HEK293 (cell line): ENCODE results near the gene ACAP3.

Experiments
- CTCF ChIA-PET: fragments of 350-600 bp; formaldehyde crosslinking; extraction: SDS; loops from one replicate; lab custom pipeline; 2021; ENCODE audit warnings: antibody characterized with exemption; lab: Yijun Ruan, JAX
- POLR2A ChIA-PET: fragments of 300-600 bp; formaldehyde crosslinking; extraction: SDS; loops from one replicate; lab custom pipeline; 2020; ENCODE audit warnings: antibody characterized with exemption, inconsistent platforms; lab: Yijun Ruan, JAX
- H3K27ac ChIP-seq: fragments of 200-500 bp; sonication (Bioruptor generic); 2 replicates; pipeline ENCODE4 v1.5.1; 2014; ENCODE audit warnings: low read depth, low read length, control low read depth, inconsistent platforms; ENCODE audit errors: extremely low read depth
- H3K36me3 ChIP-seq, 2 experiments: fragments of 200-500 bp in 1 of 2; sonication (Bioruptor generic) in 1 of 2; 1 replicate in 1 of 2; 2 replicates in 1 of 2; pipeline ENCODE4 v1.5.1; 2014 to 2017; ENCODE audit warnings: inconsistent platforms in 2 of 2, low read length in 2 of 2; ENCODE audit not compliant: control insufficient read depth in 2 of 2, insufficient read depth in 1 of 2
- H3K4me1 ChIP-seq: fragments of 200-500 bp; sonication (Bioruptor generic); 2 replicates; pipeline ENCODE4 v1.5.1; 2014; ENCODE audit warnings: mild to moderate bottlenecking, low read length, inconsistent platforms; ENCODE audit not compliant: control insufficient read depth, insufficient read depth
- H3K4me3 ChIP-seq: 2 replicates; pipeline ENCODE4 v1.5.1; 2011; ENCODE audit warnings: low read depth, mild to moderate bottlenecking, control low read depth, low read length, moderate library complexity
- H3K9me3 ChIP-seq: fragments of 200-500 bp; sonication (Bioruptor generic); 2 replicates; pipeline ENCODE4 v1.5.1; 2014; ENCODE audit warnings: low read depth, low read length, inconsistent platforms; ENCODE audit not compliant: control insufficient read depth, insufficient read depth
- ATF2 ChIP-seq: fragments of 450-650 bp; formaldehyde crosslinking; IDR thresholded peaks from 2 replicates; pipeline ENCODE4 v1.5.1; 2016; ENCODE audit warnings: missing biosample characterization, missing genetic modification characterization, low read depth
- EGR2 ChIP-seq: fragments of 450-650 bp; formaldehyde crosslinking; IDR thresholded peaks from 2 replicates; pipeline ENCODE4 v1.5.1; 2016; ENCODE audit warnings: low read depth, missing biosample characterization, missing genetic modification characterization
- FEZF1 ChIP-seq: fragments of 450-650 bp; formaldehyde crosslinking; IDR thresholded peaks from 2 replicates; pipeline ENCODE4 v1.5.1; 2016; ENCODE audit warnings: missing biosample characterization, missing genetic modification characterization
- GLIS1 ChIP-seq: fragments of 450-650 bp; formaldehyde crosslinking; IDR thresholded peaks from 2 replicates; pipeline ENCODE4 v1.5.1; 2016; ENCODE audit warnings: missing biosample characterization, missing genetic modification characterization
- GLIS2 ChIP-seq: fragments of 450-650 bp; formaldehyde crosslinking; IDR thresholded peaks from 2 replicates; pipeline ENCODE4 v1.5.1; 2016; ENCODE audit warnings: missing biosample characterization, missing genetic modification characterization
- HIC1 ChIP-seq: fragments of 450-650 bp; formaldehyde crosslinking; IDR thresholded peaks from 2 replicates; pipeline ENCODE4 v1.5.1; 2016; ENCODE audit warnings: missing biosample characterization, missing genetic modification characterization
- KLF8 ChIP-seq: fragments of 450-650 bp; formaldehyde crosslinking; IDR thresholded peaks from 2 replicates; pipeline ENCODE4 v1.5.1; 2016; ENCODE audit warnings: missing biosample characterization, missing genetic modification characterization
- SCRT2 ChIP-seq: fragments of 450-650 bp; formaldehyde crosslinking; IDR thresholded peaks from 2 replicates; pipeline ENCODE4 v1.5.1; 2016; ENCODE audit warnings: missing biosample characterization, missing genetic modification characterization
- SP2 ChIP-seq: fragments of 450-650 bp; formaldehyde crosslinking; IDR thresholded peaks from 2 replicates; pipeline ENCODE4 v1.5.1; 2016; ENCODE audit warnings: missing biosample characterization, missing genetic modification characterization
- ZBTB26 ChIP-seq: fragments of 450-650 bp; formaldehyde crosslinking; optimal IDR thresholded peaks from 2 replicates; pipeline ENCODE3; 2016; ENCODE audit warnings: missing biosample characterization, mild to moderate bottlenecking, missing genetic modification characterization
- ZNF184 ChIP-seq: fragments of 450-650 bp; IDR thresholded peaks from 2 replicates; pipeline ENCODE4 v1.5.1; 2018; ENCODE audit warnings: missing biosample characterization, mild to moderate bottlenecking, missing genetic modification characterization
- ZNF202 ChIP-seq: fragments of 450-650 bp; formaldehyde crosslinking; IDR thresholded peaks from 2 replicates; pipeline ENCODE4 v1.5.1; 2016; ENCODE audit warnings: missing biosample characterization, missing genetic modification characterization, borderline replicate concordance
- ZNF274 ChIP-seq, 2 experiments: fragments of 200-500 bp in 1 of 2; fragments of 450-650 bp in 1 of 2; sonication (Bioruptor generic) in 1 of 2; formaldehyde crosslinking in 1 of 2; IDR thresholded peaks; 2 replicates each; pipeline versions ENCODE4 v1.5.1 to v1.6.1; 2014 to 2016; ENCODE audit warnings: borderline replicate concordance in 1 of 2, inconsistent platforms in 1 of 2, low read length in 1 of 2, missing biosample characterization in 1 of 2, missing genetic modification characterization in 1 of 2
- ZNF341 ChIP-seq: fragments of 450-650 bp; formaldehyde crosslinking; IDR thresholded peaks from 2 replicates; pipeline ENCODE4; 2016; ENCODE audit warnings: low read depth, missing biosample characterization, missing genetic modification characterization
- ZNF394 ChIP-seq: fragments of 450-650 bp; formaldehyde crosslinking; IDR thresholded peaks from 2 replicates; pipeline ENCODE4 v1.5.1; 2016; ENCODE audit warnings: missing biosample characterization, missing genetic modification characterization, mild to moderate bottlenecking, moderate library complexity, borderline replicate concordance
- ZNF521 ChIP-seq: fragments of 450-650 bp; formaldehyde crosslinking; IDR thresholded peaks from 2 replicates; pipeline ENCODE4 v1.5.1; 2017; ENCODE audit warnings: missing biosample characterization, mild to moderate bottlenecking, missing genetic modification characterization
- ZNF560 ChIP-seq: fragments of 450-650 bp; formaldehyde crosslinking; IDR thresholded peaks from 2 replicates; pipeline ENCODE4 v1.5.1; 2017; ENCODE audit warnings: missing biosample characterization, missing genetic modification characterization, borderline replicate concordance
- ZNF600 ChIP-seq: fragments of 450-650 bp; formaldehyde crosslinking; IDR thresholded peaks from 2 replicates; pipeline ENCODE4 v1.5.1; 2016; ENCODE audit warnings: missing biosample characterization, missing genetic modification characterization
- ZNF76 ChIP-seq: fragments of 450-650 bp; formaldehyde crosslinking; IDR thresholded peaks from 2 replicates; pipeline ENCODE4; 2016; ENCODE audit warnings: low read depth, missing biosample characterization, missing genetic modification characterization, borderline replicate concordance
- ZNF791 ChIP-seq: fragments of 450-650 bp; formaldehyde crosslinking; IDR thresholded peaks from 2 replicates; pipeline ENCODE4 v1.5.1; 2016; ENCODE audit warnings: missing biosample characterization, missing genetic modification characterization
- TF ChIP-seq, protein P1 (sequence below): sonication (generic); formaldehyde crosslinking; IDR thresholded peaks from 2 replicates; pipeline ENCODE4 v1.8.1; 2022; ENCODE audit warnings: mild to moderate bottlenecking, moderate library complexity, missing genetic modification reagents
- TF ChIP-seq, protein P2 (sequence below): fragments of 450-650 bp; formaldehyde crosslinking; IDR thresholded peaks from 2 replicates; pipeline ENCODE4 v1.5.1; 2017; ENCODE audit warnings: missing biosample characterization, mild to moderate bottlenecking, missing genetic modification characterization, moderate library complexity

Gene ACAP3

GRCh38 chr1:1296070-1297061, 11.4 kb downstream of the ACAP3 start (continued):
- TF ChIP-seq EGR2 (tag by site-specific recombination) (peak; percentile 26; the same call in 1 of the 2 replicates), ZNF184 (tag by site-specific recombination) (no peak), HIC1 (peak; percentile 58; the same call in 1 of the 2 replicates), KLF8 (tag by site-specific recombination) (peak; percentile 84; the same call in 1 of the 2 replicates), ZNF202 (tag by site-specific recombination) (no peak), ATF2 (tag by site-specific recombination) (no peak), GLIS1 (tag by site-specific recombination) (no peak), SP2 (tag by site-specific recombination) (no peak), ZNF521 (tag by site-specific recombination) (no peak), ZBTB26 (tag by site-specific recombination) (peak; percentile 30), ZNF274 (IDR thresholded peaks at IDR 0.05; ENCODE audit: low read length) (no peak), ZNF274 (tag by site-specific recombination; IDR thresholded peaks at IDR 0.05; ENCODE audit: borderline replicate concordance) (no peak), ZNF76 (tag by site-specific recombination) (no peak), GLIS2 (tag by site-specific recombination) (0 out of 2 replicates have a peak, but pooled peaks have one; percentile 17)
- TF ChIP-seq, protein P1, sequence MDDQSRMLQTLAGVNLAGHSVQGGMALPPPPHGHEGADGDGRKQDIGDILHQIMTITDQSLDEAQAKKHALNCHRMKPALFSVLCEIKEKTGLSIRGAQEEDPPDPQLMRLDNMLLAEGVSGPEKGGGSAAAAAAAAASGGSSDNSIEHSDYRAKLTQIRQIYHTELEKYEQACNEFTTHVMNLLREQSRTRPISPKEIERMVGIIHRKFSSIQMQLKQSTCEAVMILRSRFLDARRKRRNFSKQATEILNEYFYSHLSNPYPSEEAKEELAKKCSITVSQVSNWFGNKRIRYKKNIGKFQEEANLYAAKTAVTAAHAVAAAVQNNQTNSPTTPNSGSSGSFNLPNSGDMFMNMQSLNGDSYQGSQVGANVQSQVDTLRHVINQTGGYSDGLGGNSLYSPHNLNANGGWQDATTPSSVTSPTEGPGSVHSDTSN (CRISPR knock-in tag): no peak

GRCh38 chr1:1295154-1295923, 12.4 kb downstream of the ACAP3 start:
- POLR2A ChIA-PET: no interaction called here
- no peaks in the 10 kb centered on the region for H3K4me1 ChIP-seq
- CTCF ChIA-PET: interaction anchor here (1.0 kb wide), 1 partner anchor 306 kb away, joined by 3 read pairs; no protein-coding TSS in a partner anchor
- H3K4me3 ChIP-seq: no peak overlapping the region
- peaks cover 0 to 41% of the 10 kb centered on the region in 2 experiments; a peak in 1 of 3 replicates for H3K36me3 ChIP-seq
- no peaks in the 10 kb centered on the region for H3K9me3 ChIP-seq
- H3K27ac ChIP-seq: no peak overlapping the region
- TF ChIP-seq ZNF341 (tag by site-specific recombination) (no peak), ZNF791 (tag by site-specific recombination) (no peak), SCRT2 (no peak), ZNF600 (tag by site-specific recombination) (peak; percentile 67), ZNF560 (tag by site-specific recombination) (no peak), ZNF274 (IDR thresholded peaks at IDR 0.05; ENCODE audit: low read length) (no peak), ZNF274 (tag by site-specific recombination; IDR thresholded peaks at IDR 0.05; ENCODE audit: borderline replicate concordance) (no peak), ATF2 (tag by site-specific recombination) (no peak), FEZF1 (tag by site-specific recombination) (no peak), ZNF394 (no peak)
- TF ChIP-seq, protein P2, sequence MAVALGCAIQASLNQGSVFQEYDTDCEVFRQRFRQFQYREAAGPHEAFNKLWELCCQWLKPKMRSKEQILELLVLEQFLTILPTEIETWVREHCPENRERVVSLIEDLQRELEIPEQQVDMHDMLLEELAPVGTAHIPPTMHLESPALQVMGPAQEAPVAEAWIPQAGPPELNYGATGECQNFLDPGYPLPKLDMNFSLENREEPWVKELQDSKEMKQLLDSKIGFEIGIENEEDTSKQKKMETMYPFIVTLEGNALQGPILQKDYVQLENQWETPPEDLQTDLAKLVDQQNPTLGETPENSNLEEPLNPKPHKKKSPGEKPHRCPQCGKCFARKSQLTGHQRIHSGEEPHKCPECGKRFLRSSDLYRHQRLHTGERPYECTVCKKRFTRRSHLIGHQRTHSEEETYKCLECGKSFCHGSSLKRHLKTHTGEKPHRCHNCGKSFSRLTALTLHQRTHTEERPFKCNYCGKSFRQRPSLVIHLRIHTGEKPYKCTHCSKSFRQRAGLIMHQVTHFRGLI (tag by site-specific recombination): no peak
